Measurements from ENCODE around the gene TGM6.

Gene TGM6

GRCh38 chr20:2379511-2380229 is 1.0 kb upstream of the TGM6 start:
- no peak for TF ChIP-seq CTCF (IDR thresholded peaks at IDR 0.05)

- TF ChIP-seq CTCF (IDR thresholded peaks at IDR 0.05): no peak
These were observed 602 bp downstream of the TGM6 start for GRCh38 chr20:2381303-2381702.

GRCh38 chr20:2382833-2383232 is 2.1 kb downstream of the TGM6 start:
- TF ChIP-seq CTCF (IDR thresholded peaks at IDR 0.05): no peak

GRCh38 chr20:2385026-2385425 is 4.3 kb downstream of the TGM6 start:
- no peak for TF ChIP-seq CTCF (IDR thresholded peaks at IDR 0.05)

- no peak for TF ChIP-seq CTCF (IDR thresholded peaks at IDR 0.05)
These were observed 4.8 kb downstream of the TGM6 start for GRCh38 chr20:2385496-2385895.

- TF ChIP-seq CTCF (IDR thresholded peaks at IDR 0.05): no peak
These were observed 5.9 kb downstream of the TGM6 start for GRCh38 chr20:2386516-2387179.

- peak; percentile 70 for TF ChIP-seq CTCF (IDR thresholded peaks at IDR 0.05)
These were observed 6.5 kb downstream of the TGM6 start for GRCh38 chr20:2387180-2387577.

Measured in LNCAP (cell line).